H9 (cell line): ENCODE measurements around the gene PACS1. TPM values are rescaled to one million over a fixed set of nuclear protein-coding genes. Genes with fewer than 3 reads are reported as not detected.

Experiments
- DNase-seq: peaks from one replicate; pipeline ENCODE4 v3.0.0-alpha.2; 2017
- H2AFZ ChIP-seq: one replicate; pipeline ENCODE4 v1.6.1; 2013; ENCODE audit warnings: mild to moderate bottlenecking, low read length, control low read depth, moderate library complexity
- H2AK5ac ChIP-seq: 2 replicates; pipeline ENCODE4 v1.6.1; 2013; ENCODE audit warnings: low read length, control low read depth, mixed read lengths; ENCODE audit not compliant: insufficient read length
- H2BK120ac ChIP-seq: one replicate; pipeline ENCODE4 v1.6.1; 2013; ENCODE audit warnings: low read depth, mild to moderate bottlenecking, low read length, control low read depth, inconsistent platforms; ENCODE audit not compliant: poor library complexity, severe bottlenecking
- H2BK12ac ChIP-seq: 2 replicates; pipeline ENCODE4 v1.6.1; 2013; ENCODE audit warnings: low read length, control low read depth, mixed read lengths, low read depth; ENCODE audit not compliant: insufficient read length
- H2BK15ac ChIP-seq: 2 replicates; pipeline ENCODE4 v1.6.1; 2013; ENCODE audit warnings: low read depth, low read length, control low read depth
- H2BK20ac ChIP-seq: one replicate; pipeline ENCODE4 v1.6.1; 2013; ENCODE audit warnings: low read depth, mild to moderate bottlenecking, low read length, control low read depth, inconsistent platforms; ENCODE audit not compliant: poor library complexity, severe bottlenecking
- H2BK5ac ChIP-seq: 2 replicates; pipeline ENCODE4 v1.6.1; 2013; ENCODE audit warnings: low read length, control low read depth, mixed read lengths; ENCODE audit not compliant: insufficient read length
- H3K14ac ChIP-seq: 2 replicates; pipeline ENCODE4 v1.6.1; 2013; ENCODE audit warnings: low read length, control low read depth; ENCODE audit not compliant: insufficient read depth
- H3K18ac ChIP-seq: 2 replicates; pipeline ENCODE4 v1.6.1; 2013; ENCODE audit warnings: low read depth, mild to moderate bottlenecking, mixed read lengths, low read length, control low read depth; ENCODE audit not compliant: insufficient read length
- H3K23ac ChIP-seq: 2 replicates; pipeline ENCODE4 v1.6.1; 2013; ENCODE audit warnings: low read length, control low read depth, mixed read lengths, low read depth; ENCODE audit not compliant: insufficient read length
- H3K23me2 ChIP-seq: 2 replicates; pipeline ENCODE4 v1.6.1; 2013; ENCODE audit warnings: low read depth, mild to moderate bottlenecking, mixed read lengths, low read length, control low read depth; ENCODE audit not compliant: insufficient read length, poor library complexity, severe bottlenecking
- H3K27ac ChIP-seq: 2 replicates; pipeline ENCODE4 v1.5.1; 2013; ENCODE audit warnings: low read length, control low read depth, mixed read lengths, low read depth; ENCODE audit not compliant: insufficient read length
- H3K27me3 ChIP-seq: 2 replicates; pipeline ENCODE4 v1.6.1; 2013; ENCODE audit warnings: low read length, control low read depth, inconsistent platforms; ENCODE audit not compliant: insufficient read depth
- H3K4ac ChIP-seq: 2 replicates; pipeline ENCODE4 v1.6.1; 2013; ENCODE audit warnings: low read depth, mild to moderate bottlenecking, control low read depth, inconsistent platforms, low read length, moderate library complexity
- H3K4me1 ChIP-seq: 2 replicates; pipeline ENCODE4 v1.6.1; 2013; ENCODE audit warnings: low read length, control low read depth, inconsistent platforms; ENCODE audit not compliant: insufficient read depth
- H3K4me2 ChIP-seq: 2 replicates; pipeline ENCODE4 v1.6.1; 2013; ENCODE audit warnings: low read length, control low read depth, mixed read lengths; ENCODE audit not compliant: insufficient read length, insufficient read depth
- H3K56ac ChIP-seq: 2 replicates; pipeline ENCODE4 v1.6.1; 2013; ENCODE audit warnings: low read depth, mild to moderate bottlenecking, mixed read lengths, low read length, control low read depth; ENCODE audit not compliant: insufficient read length
- H3K79me1 ChIP-seq: 2 replicates; pipeline ENCODE4 v1.6.1; 2013; ENCODE audit warnings: low read depth, mild to moderate bottlenecking, moderate library complexity, low read length, control low read depth, inconsistent platforms; ENCODE audit not compliant: insufficient read depth, poor library complexity, severe bottlenecking
- H3K79me2 ChIP-seq: 2 replicates; pipeline ENCODE4 v1.6.1; 2013; ENCODE audit warnings: low read length, control low read depth, inconsistent platforms; ENCODE audit not compliant: insufficient read depth
- H3K9ac ChIP-seq: 2 replicates; pipeline ENCODE4 v1.6.1; 2013; ENCODE audit warnings: low read length, control low read depth, mixed read lengths; ENCODE audit not compliant: insufficient read length; ENCODE audit errors: extremely low read depth
- H3K9me3 ChIP-seq: one replicate; pipeline ENCODE4 v1.6.1; 2013; ENCODE audit warnings: low read depth, low read length, inconsistent platforms; ENCODE audit not compliant: control insufficient read depth
- H3T11ph ChIP-seq: one replicate; pipeline ENCODE4 v1.6.1; 2013; ENCODE audit warnings: mild to moderate bottlenecking, low read length, control low read depth, inconsistent platforms
- H4K20me1 ChIP-seq: one replicate; pipeline ENCODE4 v1.6.1; 2013; ENCODE audit not compliant: control insufficient read depth, insufficient read length, insufficient read depth
- H4K5ac ChIP-seq: 2 replicates; pipeline ENCODE4 v1.6.1; 2013; ENCODE audit warnings: low read depth, mild to moderate bottlenecking, mixed read lengths, low read length, control low read depth; ENCODE audit not compliant: insufficient read length
- H4K8ac ChIP-seq: replicated peaks from 2 replicates; pipeline ENCODE4 v1.6.1; 2013; ENCODE audit warnings: low read length, control low read depth, mixed read lengths, low read depth; ENCODE audit not compliant: insufficient read length
- H4K91ac ChIP-seq: 2 replicates; pipeline ENCODE4 v1.6.1; 2013; ENCODE audit warnings: low read depth, mild to moderate bottlenecking, moderate library complexity, mixed read lengths, low read length, control low read depth; ENCODE audit not compliant: insufficient read length
- H3K27ac Mint-ChIP-seq, 3 experiments: 2 replicates in 2 of 3; 3 replicates in 1 of 3; pipeline ENCODE4 v1.8.0; 2020 to 2021; ENCODE audit warnings: mixed read lengths in 3 of 3, mild to moderate bottlenecking in 1 of 3, moderate library complexity in 1 of 3
- H3K27me3 Mint-ChIP-seq: 2 replicates; pipeline ENCODE4 v1.8.0; 2021; ENCODE audit warnings: low read depth, mild to moderate bottlenecking, moderate library complexity, mixed read lengths
- H3K36me3 Mint-ChIP-seq, 3 experiments: 2 replicates in 2 of 3; 3 replicates in 1 of 3; pipeline ENCODE4 v1.8.0; 2020 to 2021; ENCODE audit warnings: low read depth in 3 of 3, mixed read lengths in 3 of 3; ENCODE audit not compliant: insufficient read depth in 1 of 3
- H3K4me1 Mint-ChIP-seq, 2 experiments: 2 replicates each; pipeline ENCODE4 v1.8.0; 2020; ENCODE audit warnings: mixed read lengths in 2 of 2
- H3K4me3 Mint-ChIP-seq, 2 experiments: 2 replicates in 1 of 2; 3 replicates in 1 of 2; pipeline ENCODE4 v1.8.0; 2020 to 2021; ENCODE audit warnings: mild to moderate bottlenecking in 2 of 2, mixed read lengths in 2 of 2, moderate library complexity in 1 of 2
- H3K9me3 Mint-ChIP-seq, 2 experiments: 2 replicates in 1 of 2; 3 replicates in 1 of 2; pipeline ENCODE4 v1.8.0; 2020; ENCODE audit warnings: mild to moderate bottlenecking in 2 of 2, mixed read lengths in 2 of 2, moderate library complexity in 1 of 2
- CTCF ChIP-seq: fragments of 200-600 bp; sonication (generic); conservative IDR thresholded peaks from 3 replicates; pipeline ENCODE4 v1.8.0; 2021; ENCODE audit warnings: antibody characterized with exemption, mild to moderate bottlenecking
- WGBS: extraction: QIAGEN DNeasy Blood & Tissue Kit; methylation state at CpG from one replicate; pipeline ENCODE4 v1.1.7; 2013; ENCODE audit warnings: missing lambda C conversion rate, low lambda C conversion rate, mixed read lengths; ENCODE audit not compliant: insufficient read length; ENCODE audit errors: extremely low coverage; 5-methylcytosine and 5-hydroxymethylcytosine counted together
- total RNA-seq: library from RNA; stranded (reverse); gene quantifications from 2 replicates; pipeline ENCODE4 v1.2.1, GENCODE V29; 2021

The PACS1 gene
- total RNA-seq, 1 experiment from 2014 or later = 35.5 TPM

- Mint-ChIP-seq H3K27ac (no peak overlapping the region; a peak in 2 of 7 replicates), H3K9me3 (peaks cover 18 to 23% of the 10 kb centered on the region in 2 experiments), H3K27me3 (peaks cover 14% of the 10 kb centered on the region; the same call in 1 of the 2 replicates), H3K4me1 (peaks cover 2 to 3% of the 10 kb centered on the region in 2 experiments), H3K36me3 (peaks cover 20 to 30% (median 21%) of the 10 kb centered on the region in 3 experiments), H3K4me3 (no peak overlapping the region)
- H2BK15ac ChIP-seq = no peak overlapping the region
- no peaks in the 10 kb centered on the region for H3K4me1 ChIP-seq
- no peak overlapping the region for H3K27ac ChIP-seq
- no CpG with 5 or more reads among the region's 3 CpGs for WGBS
- no peaks in the 10 kb centered on the region for H4K20me1 ChIP-seq
- H3K4ac ChIP-seq = no peak overlapping the region
- H3K23ac ChIP-seq = no peak overlapping the region
- H2AFZ ChIP-seq = no peak overlapping the region
- no peak overlapping the region for H3K9ac ChIP-seq
- H3K9me3 ChIP-seq = peaks cover 8% of the 10 kb centered on the region
- no peak overlapping the region for H3K56ac ChIP-seq
- no peak overlapping the region for H2BK5ac ChIP-seq
- no peak overlapping the region for H3K4me2 ChIP-seq
- H3K27me3 ChIP-seq = no peaks in the 10 kb centered on the region
- no peak overlapping the region for H2BK12ac ChIP-seq
- no peak overlapping the region for H3K14ac ChIP-seq
- H3K79me1 ChIP-seq = no peaks in the 10 kb centered on the region
- H4K5ac ChIP-seq = no peak overlapping the region
- DNase-seq = no peak
- H3K18ac ChIP-seq = no peak overlapping the region
- no peak overlapping the region for H3T11ph ChIP-seq
- H4K8ac ChIP-seq = no peak overlapping the region
- no peak overlapping the region for H2AK5ac ChIP-seq
- no peak overlapping the region for H2BK120ac ChIP-seq
- H4K91ac ChIP-seq = no peak overlapping the region
- TF ChIP-seq CTCF = no peak
- no peaks in the 10 kb centered on the region for H3K23me2 ChIP-seq
- no peaks in the 10 kb centered on the region for H3K79me2 ChIP-seq
- no peak overlapping the region for H2BK20ac ChIP-seq
These were observed 30.3 kb upstream of the PACS1 start for GRCh38 chr11:66039765-66040164.
